Transverse colon (tissue), 3 donors: ENCODE measurements around the gene NADK2.

ENCODE experiments used
- CTCF ChIP-seq, 5 experiments: fragments of 200-600 bp in 3 of 5; fragments of 450-650 bp in 2 of 5; sonication (generic) in 3 of 5; IDR thresholded peaks; 1 replicate in 2 of 5; 2 replicates in 3 of 5; pipeline ENCODE4 v1.5.1; 2016 to 2017; ENCODE audit warnings: antibody characterized with exemption in 5 of 5, inconsistent platforms in 3 of 5, mild to moderate bottlenecking in 2 of 5, moderate library complexity in 1 of 5
- POLR2A ChIP-seq: fragments of 450-650 bp; IDR thresholded peaks from one replicate; pipeline ENCODE4 v1.6.1; 2016; ENCODE audit warnings: antibody characterized with exemption, mild to moderate bottlenecking, moderate library complexity

- TF ChIP-seq POLR2A: no peak
- TF ChIP-seq CTCF (IDR thresholded peaks at IDR 0.05): no peak
Measured at GRCh38 chr5:36228505-36228904, 13.2 kb downstream of the NADK2 start.
